Measurements from ENCODE around the gene ATP6V1B1.

- TF ChIP-seq RAD21 (IDR thresholded peaks at IDR 0.05; ENCODE audit: low read length) (no peak), CHD1 (IDR thresholded peaks at IDR 0.05; ENCODE audit: low read depth, low read length) (no peak), POLR2A (IDR thresholded peaks at IDR 0.05; ENCODE audit: low read depth, low read length) (no peak), MXI1 (IDR thresholded peaks at IDR 0.05; ENCODE audit: borderline replicate concordance, low read depth, low read length) (no peak), BHLHE40 (IDR thresholded peaks at IDR 0.05; ENCODE audit: low read depth, low read length) (no peak), MAFK (IDR thresholded peaks at IDR 0.05; ENCODE audit: low read depth, low read length) (no peak), SMC3 (IDR thresholded peaks at IDR 0.05; ENCODE audit: low read depth, low read length) (no peak), RCOR1 (IDR thresholded peaks at IDR 0.05; ENCODE audit: insufficient replicate concordance, low read length) (no peak), RFX5 (IDR thresholded peaks at IDR 0.05; ENCODE audit: low read depth, low read length) (no peak), CEBPB (IDR thresholded peaks at IDR 0.05; ENCODE audit: low read depth, low read length) (no peak)
- TF ChIP-seq, protein P1, sequence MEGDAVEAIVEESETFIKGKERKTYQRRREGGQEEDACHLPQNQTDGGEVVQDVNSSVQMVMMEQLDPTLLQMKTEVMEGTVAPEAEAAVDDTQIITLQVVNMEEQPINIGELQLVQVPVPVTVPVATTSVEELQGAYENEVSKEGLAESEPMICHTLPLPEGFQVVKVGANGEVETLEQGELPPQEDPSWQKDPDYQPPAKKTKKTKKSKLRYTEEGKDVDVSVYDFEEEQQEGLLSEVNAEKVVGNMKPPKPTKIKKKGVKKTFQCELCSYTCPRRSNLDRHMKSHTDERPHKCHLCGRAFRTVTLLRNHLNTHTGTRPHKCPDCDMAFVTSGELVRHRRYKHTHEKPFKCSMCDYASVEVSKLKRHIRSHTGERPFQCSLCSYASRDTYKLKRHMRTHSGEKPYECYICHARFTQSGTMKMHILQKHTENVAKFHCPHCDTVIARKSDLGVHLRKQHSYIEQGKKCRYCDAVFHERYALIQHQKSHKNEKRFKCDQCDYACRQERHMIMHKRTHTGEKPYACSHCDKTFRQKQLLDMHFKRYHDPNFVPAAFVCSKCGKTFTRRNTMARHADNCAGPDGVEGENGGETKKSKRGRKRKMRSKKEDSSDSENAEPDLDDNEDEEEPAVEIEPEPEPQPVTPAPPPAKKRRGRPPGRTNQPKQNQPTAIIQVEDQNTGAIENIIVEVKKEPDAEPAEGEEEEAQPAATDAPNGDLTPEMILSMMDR (conservative IDR thresholded peaks at IDR 0.05; ENCODE audit: low read depth, low read length) = no peak
- TF ChIP-seq, protein P2, sequence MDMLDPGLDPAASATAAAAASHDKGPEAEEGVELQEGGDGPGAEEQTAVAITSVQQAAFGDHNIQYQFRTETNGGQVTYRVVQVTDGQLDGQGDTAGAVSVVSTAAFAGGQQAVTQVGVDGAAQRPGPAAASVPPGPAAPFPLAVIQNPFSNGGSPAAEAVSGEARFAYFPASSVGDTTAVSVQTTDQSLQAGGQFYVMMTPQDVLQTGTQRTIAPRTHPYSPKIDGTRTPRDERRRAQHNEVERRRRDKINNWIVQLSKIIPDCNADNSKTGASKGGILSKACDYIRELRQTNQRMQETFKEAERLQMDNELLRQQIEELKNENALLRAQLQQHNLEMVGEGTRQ (IDR thresholded peaks at IDR 0.05; ENCODE audit: low read depth, low read length) = no peak
These were observed 8.5 kb downstream of the ATP6V1B1 start for GRCh38 chr2:70944111-70944690.

Measured in IMR-90 (cell line).